GM19238 (cell line): ENCODE results near the gene GLRA3.

ENCODE experiments used
- DNase-seq: peaks from one replicate; pipeline ENCODE4 v3.0.0; 2011; ENCODE audit warnings: low spot score; ENCODE audit not compliant: insufficient read length

The GLRA3 gene

DNA sequence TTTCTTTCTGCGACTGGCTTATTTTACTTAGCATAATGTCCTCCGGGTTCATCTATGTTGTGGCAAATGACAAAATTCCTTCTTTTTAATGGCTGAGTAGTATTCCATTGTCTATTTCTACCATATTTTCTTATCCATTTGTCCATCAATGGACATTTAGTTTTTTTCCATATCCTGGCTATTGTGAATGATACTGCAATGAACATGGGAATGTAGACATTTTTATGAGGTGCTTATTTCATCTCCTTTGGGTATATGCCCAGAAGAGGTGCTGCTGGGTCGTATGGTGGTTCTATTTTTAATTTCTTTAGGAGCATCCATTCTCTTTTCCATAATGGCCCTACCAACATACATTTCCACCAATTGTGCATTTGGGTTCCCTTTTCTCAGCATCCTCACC lies 230.2 kb downstream of the GLRA3 start:
- DNase-seq: no peak

DNA sequence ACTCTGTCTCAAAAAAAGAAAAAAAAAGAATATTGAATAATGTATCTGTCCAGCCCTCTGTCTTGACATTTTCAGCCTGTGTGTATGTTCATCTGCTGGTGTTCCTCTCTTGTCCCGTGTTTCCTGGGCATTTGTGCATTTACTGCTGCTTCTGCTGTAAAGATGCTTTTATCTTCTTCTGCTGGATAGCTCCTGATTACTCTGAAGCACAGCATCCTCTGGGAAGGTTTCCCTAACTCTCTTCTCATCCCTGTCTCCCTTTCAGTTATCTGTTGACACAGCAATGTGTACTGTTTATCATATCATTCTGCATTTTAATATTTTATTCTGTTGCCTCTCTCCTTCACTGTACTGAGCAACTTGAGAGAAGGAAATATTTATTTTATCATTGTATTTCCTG lies 232.5 kb downstream of the GLRA3 start:
- no peak for DNase-seq

DNA sequence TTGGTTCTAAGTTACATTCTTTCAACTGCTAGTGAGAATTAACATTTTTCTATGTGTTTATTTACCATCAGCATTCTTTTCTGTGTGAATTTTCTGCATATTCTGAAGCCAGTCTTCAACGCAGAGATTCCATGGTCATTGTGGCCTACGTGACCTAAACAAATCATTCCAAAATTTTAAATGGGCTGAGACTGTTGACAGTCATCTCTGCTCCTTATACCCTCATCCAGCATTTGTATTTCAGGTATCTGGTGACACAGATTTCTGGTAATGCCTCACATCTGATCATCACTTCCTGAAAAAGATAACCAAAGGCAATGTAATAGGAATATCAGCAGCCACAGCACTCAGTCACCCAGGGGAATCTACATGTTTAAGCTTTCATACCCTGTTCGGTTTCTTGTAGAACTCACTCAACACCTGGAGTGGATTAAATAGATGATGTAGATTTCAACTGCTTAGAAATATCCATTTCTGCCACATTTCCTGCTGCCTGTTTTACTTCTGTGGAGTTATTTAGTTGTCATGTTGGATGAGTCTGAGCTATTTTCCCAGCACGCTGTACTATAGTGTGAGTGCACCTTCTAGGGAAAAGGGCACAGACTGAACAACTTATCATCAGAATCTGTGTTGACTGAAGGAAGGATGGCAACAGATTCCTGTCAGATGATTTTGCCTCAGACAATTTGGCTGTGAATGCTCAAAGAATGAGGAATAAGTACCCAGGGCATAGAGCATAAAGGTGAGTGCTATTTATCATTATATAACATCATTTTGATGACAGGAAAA lies 233.7 kb downstream of the GLRA3 start:
- DNase-seq: no peak

DNA sequence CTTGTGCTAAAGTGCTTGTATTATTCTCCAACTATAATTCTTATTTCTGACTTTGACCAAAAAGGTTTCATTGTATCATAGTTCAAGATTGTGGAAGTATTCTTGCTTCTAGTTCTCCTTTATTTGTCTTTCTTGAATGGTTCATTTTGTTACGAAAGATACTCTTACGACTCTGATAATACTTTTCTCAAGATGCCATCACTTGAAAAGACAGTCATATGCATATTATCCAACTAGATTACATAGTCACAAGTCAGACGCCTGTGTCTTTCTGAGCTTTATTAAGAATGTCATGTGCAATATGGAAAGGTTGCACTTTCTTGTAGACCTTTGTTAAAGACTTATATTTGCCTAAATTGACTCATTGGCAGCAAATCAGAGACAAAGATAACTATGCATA lies 235.3 kb downstream of the GLRA3 start:
- DNase-seq: no peak

DNA sequence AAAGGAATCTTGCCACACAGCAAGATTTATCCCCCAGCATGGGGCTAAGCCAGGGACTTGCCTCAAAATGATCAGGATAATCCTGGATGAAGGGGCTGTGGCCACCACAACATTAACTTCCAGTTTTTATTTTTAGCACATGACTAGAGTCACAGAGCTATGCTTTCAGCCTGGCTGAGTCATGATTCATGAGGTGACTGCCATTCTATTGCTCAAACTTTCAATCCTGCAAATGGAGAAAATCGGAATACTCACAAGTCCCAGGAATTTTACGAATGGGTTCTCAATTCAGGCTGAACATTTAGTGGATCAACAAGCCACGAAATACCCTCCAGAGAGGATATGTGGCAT lies 236.1 kb downstream of the GLRA3 start:
- DNase-seq: no peak

DNA sequence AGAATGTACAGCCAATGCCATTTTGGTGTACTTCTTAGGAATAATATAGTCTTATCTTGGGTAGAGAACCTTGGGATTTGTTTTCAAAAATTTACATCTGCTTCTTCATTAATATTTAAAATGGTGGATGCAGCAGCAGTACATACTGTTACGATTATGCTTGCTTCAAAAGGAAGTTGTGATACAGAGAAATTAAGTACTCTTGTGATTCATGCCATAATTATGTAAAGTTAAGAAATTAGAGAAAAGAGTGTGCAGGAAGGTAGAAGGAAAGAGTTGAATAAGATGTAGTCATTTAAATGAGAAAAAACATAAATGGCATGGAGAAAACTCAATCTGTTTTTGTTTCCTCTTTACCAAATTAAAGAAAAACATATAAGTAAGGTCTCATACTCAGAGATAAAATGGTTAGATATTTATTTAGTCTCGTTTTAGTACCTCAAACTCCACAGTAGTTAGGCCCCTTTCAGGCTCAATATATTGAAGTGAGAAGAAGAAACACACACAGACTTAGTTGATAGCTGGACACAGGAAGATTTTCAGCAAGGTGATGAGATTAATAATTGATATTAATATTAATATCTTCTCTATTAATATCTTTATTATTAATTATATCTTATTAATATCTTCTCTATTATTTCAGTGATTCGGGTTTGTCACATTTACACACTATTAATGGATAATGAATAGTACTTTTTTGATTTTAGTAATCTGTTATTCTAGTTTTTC lies 236.6 kb downstream of the GLRA3 start:
- DNase-seq: no peak

DNA sequence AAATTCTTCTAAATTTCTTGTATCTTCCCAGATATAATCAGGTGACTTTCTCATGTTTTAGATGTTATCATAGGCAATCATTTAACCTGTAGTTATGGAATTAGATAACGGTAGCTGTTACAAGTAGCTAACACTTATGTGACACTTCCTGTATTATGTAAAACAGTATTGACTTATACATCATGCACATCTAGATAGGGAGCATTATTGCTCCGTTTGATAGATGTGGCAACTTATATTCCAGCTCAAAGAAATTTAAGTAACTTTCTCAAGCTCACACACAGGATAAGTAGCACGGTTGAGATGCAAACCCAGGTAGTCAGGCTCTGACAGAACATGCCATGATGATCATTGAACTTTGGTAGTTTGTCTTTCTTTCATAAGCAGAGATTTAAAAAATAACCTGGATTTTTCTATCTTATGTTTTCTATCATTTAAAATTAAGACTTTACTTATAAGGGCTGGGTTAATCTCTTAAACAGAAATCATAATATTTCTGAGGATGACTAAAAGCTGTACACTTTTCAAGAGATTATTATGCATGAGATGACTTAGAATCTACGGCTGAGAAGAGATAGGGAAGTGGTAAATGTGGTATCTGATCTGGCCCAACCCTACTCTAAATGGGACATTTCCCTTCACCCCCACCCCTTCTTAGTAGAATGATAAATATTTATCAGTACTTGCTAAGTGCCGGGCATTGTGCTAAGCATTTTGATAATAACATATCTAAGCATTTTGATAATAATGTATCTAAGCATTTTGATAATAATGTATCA lies 237.6 kb downstream of the GLRA3 start:
- DNase-seq: no peak

DNA sequence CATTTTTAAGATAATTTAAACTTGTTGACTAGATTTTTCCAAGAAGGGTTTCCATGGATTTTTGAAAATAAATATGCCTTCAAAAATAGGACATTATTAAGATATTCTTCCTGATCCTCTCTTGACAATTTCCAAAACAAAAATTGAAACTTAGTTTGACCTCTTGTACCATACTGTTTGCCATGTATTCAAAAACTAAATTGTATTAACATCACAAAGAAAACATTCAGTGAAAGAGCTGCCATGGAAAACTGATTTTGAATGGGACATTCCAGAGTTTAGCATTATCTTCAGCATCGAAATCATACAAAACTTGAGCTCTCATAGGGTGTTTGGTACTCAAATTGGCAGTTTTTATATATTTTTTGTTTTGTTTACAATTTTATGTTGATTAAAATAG lies 238.7 kb downstream of the GLRA3 start:
- DNase-seq: no peak
